Body of pancreas (tissue), 4 donors: Measurements from ENCODE around the gene LCOR. TPM values are rescaled to one million over a fixed set of nuclear protein-coding genes. Genes with fewer than 3 reads are reported as not detected.

ENCODE experiments used
- ATAC-seq: fragments of 150-250 bp; one replicate; pipeline ENCODE4 v1.9.1; 2016
- DNase-seq, 4 donors: peaks; one replicate each; pipeline ENCODE4 v3.0.0-alpha.2; 2019
- H3K27ac ChIP-seq, 4 donors: fragments of 200-600 bp; sonication (generic); 1 replicate in 3 of 4; 2 replicates in 1 of 4; pipeline versions ENCODE4 v1.5.1 to v1.6.1; 2016 to 2019; ENCODE audit warnings: mild to moderate bottlenecking in 1 of 4, mixed read lengths in 1 of 4, moderate library complexity in 1 of 4
- H3K27me3 ChIP-seq, 2 donors: fragments of 200-600 bp; sonication (generic); one replicate each; pipeline ENCODE4 v1.6.0; 2016; ENCODE audit warnings: mild to moderate bottlenecking in 1 of 2
- H3K36me3 ChIP-seq, 2 donors: fragments of 200-600 bp; sonication (generic); replicated peaks in 1 of 2; 2 replicates each; pipeline ENCODE4 v1.5.1; 2016; ENCODE audit warnings: low read depth in 2 of 2; ENCODE audit not compliant: insufficient read depth in 1 of 2
- H3K4me1 ChIP-seq: fragments of 200-600 bp; sonication (generic); one replicate; pipeline ENCODE4 v1.6.0; 2016
- H3K4me3 ChIP-seq, 2 donors: fragments of 200-600 bp; sonication (generic); 1 replicate in 1 of 2; 2 replicates in 1 of 2; pipeline ENCODE4 v1.5.1; 2016 to 2019
- H3K9me3 ChIP-seq, 3 donors: fragments of 200-600 bp; sonication (generic); 1 replicate in 2 of 3; 2 replicates in 1 of 3; pipeline ENCODE4 v1.5.1; 2016
- POLR2A ChIP-seq, 3 donors: fragments of 450-650 bp; IDR thresholded peaks; one replicate each; pipeline ENCODE4 v1.6.1; 2016; ENCODE audit warnings: antibody characterized with exemption in 3 of 3, mild to moderate bottlenecking in 2 of 3
- WGBS, 2 donors: methylation state at CpG; one replicate each; pipeline ENCODE4 v1.1.5; 2017; 5-methylcytosine and 5-hydroxymethylcytosine counted together
- intact Hi-C: fragments of 100-400 bp; cut with DNase I; formaldehyde crosslinking; loops from one replicate; pipeline ENCODE4 v1.15.1; 2023
- total RNA-seq, 2 donors: library from RNA; depleted of rRNA; stranded (reverse); fragments of >200 nt; gene quantifications; one replicate each; pipeline ENCODE4 v1.1.0, GENCODE V29; 2016
- TF ChIP-seq, protein P1 (sequence below), 7 experiments: fragments of 450-650 bp in 4 of 7; fragments of 200-600 bp in 3 of 7; sonication (generic) in 3 of 7; IDR thresholded peaks; one replicate each; pipeline ENCODE4 v1.5.1; 2016 to 2019; ENCODE audit warnings: antibody characterized with exemption in 7 of 7

LCOR gene
- total RNA-seq, 2 donors from 2014 or later: 34.5 to 35.3 TPM

DNA sequence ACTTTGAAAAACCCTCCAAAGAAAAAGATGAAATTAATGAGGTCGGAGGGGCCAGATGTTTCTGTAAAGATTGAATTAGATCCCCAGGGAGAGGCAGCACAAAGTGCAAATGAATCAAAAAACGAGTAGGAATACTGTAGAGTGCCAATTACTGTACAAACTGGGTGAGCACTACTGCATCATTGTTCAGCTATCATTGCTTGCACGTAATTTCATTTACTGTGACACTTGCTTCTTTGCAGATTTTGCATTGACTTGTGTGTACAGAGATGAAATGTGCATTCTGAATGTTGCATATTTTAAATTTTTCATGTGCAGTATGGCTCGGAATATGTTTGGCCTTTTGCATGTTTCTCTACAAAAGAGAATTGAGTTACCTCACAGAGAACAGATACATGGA is 123.7 kb downstream of the LCOR start:
- intact Hi-C loops: no loop called here
- 75 to 87% methylated on average over 4 of the region's 4 CpGs for WGBS, 2 donors
- no peak for TF ChIP-seq POLR2A (IDR thresholded peaks at IDR 0.05)
- TF ChIP-seq, protein P1, sequence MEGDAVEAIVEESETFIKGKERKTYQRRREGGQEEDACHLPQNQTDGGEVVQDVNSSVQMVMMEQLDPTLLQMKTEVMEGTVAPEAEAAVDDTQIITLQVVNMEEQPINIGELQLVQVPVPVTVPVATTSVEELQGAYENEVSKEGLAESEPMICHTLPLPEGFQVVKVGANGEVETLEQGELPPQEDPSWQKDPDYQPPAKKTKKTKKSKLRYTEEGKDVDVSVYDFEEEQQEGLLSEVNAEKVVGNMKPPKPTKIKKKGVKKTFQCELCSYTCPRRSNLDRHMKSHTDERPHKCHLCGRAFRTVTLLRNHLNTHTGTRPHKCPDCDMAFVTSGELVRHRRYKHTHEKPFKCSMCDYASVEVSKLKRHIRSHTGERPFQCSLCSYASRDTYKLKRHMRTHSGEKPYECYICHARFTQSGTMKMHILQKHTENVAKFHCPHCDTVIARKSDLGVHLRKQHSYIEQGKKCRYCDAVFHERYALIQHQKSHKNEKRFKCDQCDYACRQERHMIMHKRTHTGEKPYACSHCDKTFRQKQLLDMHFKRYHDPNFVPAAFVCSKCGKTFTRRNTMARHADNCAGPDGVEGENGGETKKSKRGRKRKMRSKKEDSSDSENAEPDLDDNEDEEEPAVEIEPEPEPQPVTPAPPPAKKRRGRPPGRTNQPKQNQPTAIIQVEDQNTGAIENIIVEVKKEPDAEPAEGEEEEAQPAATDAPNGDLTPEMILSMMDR (IDR thresholded peaks at IDR 0.05): no peak

DNA sequence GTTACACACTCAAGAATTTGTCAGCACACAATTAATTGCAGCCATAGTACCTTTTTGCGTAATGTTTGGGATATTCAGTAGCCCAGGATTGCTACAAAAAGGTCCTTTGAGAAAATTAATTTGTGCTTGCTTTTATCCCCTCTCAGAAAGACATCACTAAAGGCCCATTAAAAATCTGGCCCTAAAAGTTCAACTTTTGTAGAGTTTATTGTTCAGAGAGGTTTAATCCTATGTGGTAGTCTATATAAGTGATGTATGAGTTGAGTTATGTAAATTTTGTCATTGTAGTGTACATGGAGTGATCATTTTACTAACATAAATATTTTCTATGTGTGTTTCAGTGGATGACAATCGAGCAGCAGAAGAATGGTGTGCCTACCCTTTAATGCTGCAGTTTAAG is 126.0 kb downstream of the LCOR start:
- no peak for TF ChIP-seq POLR2A (IDR thresholded peaks at IDR 0.05)
- TF ChIP-seq, protein P1 (IDR thresholded peaks at IDR 0.05): no peak
- peaks cover 8 to 12% of the 10 kb centered on the region in 2 donors for H3K36me3 ChIP-seq
- intact Hi-C loops: no loop called here
- H3K27me3 ChIP-seq: no peaks in the 10 kb centered on the region
- H3K4me3 ChIP-seq: no peak overlapping the region
- no peak for DNase-seq
- WGBS, 2 donors: 87 to 95% methylated on average over 2 of the region's 2 CpGs
- H3K9me3 ChIP-seq: no peaks in the 10 kb centered on the region
- no peak overlapping the region for H3K27ac ChIP-seq
- H3K4me1 ChIP-seq: no peaks in the 10 kb centered on the region
- no peak for ATAC-seq

More for the DNA sequence above, 123.7 kb downstream of the LCOR start:
- no peak overlapping the region for H3K27ac ChIP-seq
- no peak for DNase-seq
- H3K4me1 ChIP-seq: no peaks in the 10 kb centered on the region
- no peaks in the 10 kb centered on the region for H3K9me3 ChIP-seq
- no peak overlapping the region for H3K4me3 ChIP-seq
- H3K36me3 ChIP-seq: peaks cover 8 to 12% of the 10 kb centered on the region in 2 donors
- ATAC-seq: no peak
- no peaks in the 10 kb centered on the region for H3K27me3 ChIP-seq

GRCh38 chr10:96959733-96960132 is 127.6 kb downstream of the LCOR start:
- H3K4me1 ChIP-seq: no peaks in the 10 kb centered on the region
- no peak for ATAC-seq
- 31 to 43% methylated on average over 1 of the region's 1 CpG for WGBS, 2 donors
- no peaks in the 10 kb centered on the region for H3K9me3 ChIP-seq
- peaks cover 8 to 12% of the 10 kb centered on the region in 2 donors for H3K36me3 ChIP-seq
- DNase-seq: no peak
- no peak overlapping the region for H3K27ac ChIP-seq
- no peaks in the 10 kb centered on the region for H3K27me3 ChIP-seq
- no peak overlapping the region for H3K4me3 ChIP-seq
- intact Hi-C loops: no loop called here
- TF ChIP-seq, protein P1 (IDR thresholded peaks at IDR 0.05): no peak
- no peak for TF ChIP-seq POLR2A (IDR thresholded peaks at IDR 0.05)

DNA sequence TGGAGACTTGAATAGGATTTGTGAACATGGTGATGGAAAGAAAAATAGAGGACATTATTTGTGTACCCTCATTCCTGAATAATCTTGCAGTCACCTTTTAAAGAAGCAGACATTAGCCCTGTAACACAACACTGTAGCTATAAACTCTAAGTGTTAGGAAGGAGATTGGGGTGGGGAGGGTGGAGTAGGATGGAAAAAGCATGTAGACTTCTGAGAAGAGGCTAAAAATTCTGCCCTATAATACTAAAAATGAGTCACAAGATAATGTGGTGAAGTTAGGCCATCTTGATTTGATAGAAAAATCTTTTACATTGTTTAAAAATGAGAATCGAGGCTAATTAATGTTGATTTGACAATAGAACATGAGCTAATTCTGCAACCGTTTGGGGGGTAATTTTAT is 128.8 kb downstream of the LCOR start:
- no peaks in the 10 kb centered on the region for H3K9me3 ChIP-seq
- H3K27ac ChIP-seq: no peak overlapping the region
- DNase-seq (no peak), ATAC-seq (no peak)
- no peak overlapping the region for H3K4me3 ChIP-seq
- intact Hi-C loops: no loop called here
- no peaks in the 10 kb centered on the region for H3K4me1 ChIP-seq
- TF ChIP-seq, protein P1 (IDR thresholded peaks at IDR 0.05): no peak
- no peak for TF ChIP-seq POLR2A (IDR thresholded peaks at IDR 0.05)
- peaks cover 0 to under 1% of the 10 kb centered on the region in 2 donors for H3K36me3 ChIP-seq
- no peaks in the 10 kb centered on the region for H3K27me3 ChIP-seq
- WGBS, 2 donors: 88 to 93% methylated on average over 2 of the region's 2 CpGs

GRCh38 chr10:96964131-96964530 is 132.0 kb downstream of the LCOR start:
- no peak overlapping the region for H3K27ac ChIP-seq
- WGBS, 2 donors: 92 to 96% methylated on average over 2 of the region's 2 CpGs

More at GRCh38 chr10:96964131-96964530, 132.0 kb downstream of the LCOR start:
- ATAC-seq: no peak
- Histone ChIP-seq H3K36me3 (no peaks in the 10 kb centered on the region), H3K27me3 (no peaks in the 10 kb centered on the region), H3K9me3 (no peaks in the 10 kb centered on the region), H3K4me3 (no peak overlapping the region), H3K4me1 (no peaks in the 10 kb centered on the region)
- no peak for DNase-seq
- TF ChIP-seq, protein P1 (IDR thresholded peaks at IDR 0.05): no peak
- TF ChIP-seq POLR2A (IDR thresholded peaks at IDR 0.05): no peak
- intact Hi-C loops: no loop called here
